SK-N-DZ (cell line): ENCODE measurements around the gene CNNM2.
"Not testable (repeated sequence)": the region's sequence is repeated elsewhere in the genome, so short reads cannot be mapped to it uniquely, and the experiment has no call there.

ENCODE experiments used
- DNase-seq: peaks from one replicate; pipeline ENCODE4 v3.0.0-alpha.2; 2015; ENCODE audit warnings: low spot score

Gene CNNM2

DNA sequence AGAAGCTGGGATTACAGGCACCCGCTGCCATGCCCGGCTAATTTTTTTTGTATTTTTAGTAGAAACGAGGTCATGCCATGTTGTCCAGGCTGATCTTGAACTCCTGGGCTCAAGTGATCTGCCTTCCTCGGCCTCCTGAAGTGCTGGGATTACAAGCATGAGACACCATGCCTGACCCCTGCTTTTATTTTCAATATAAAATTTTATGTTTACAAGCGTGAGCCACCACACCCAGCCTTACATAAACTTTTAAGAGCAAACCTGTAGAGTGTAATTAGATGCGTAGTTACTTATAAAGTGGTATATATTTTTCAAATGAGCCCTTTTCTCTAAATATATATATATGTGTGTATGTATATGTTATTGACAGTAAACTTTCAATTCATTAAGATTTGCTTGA, 8.7 kb downstream of the CNNM2 start:
- DNase-seq, result no peak

GRCh38 chr10:102927311-102928010, 9.4 kb downstream of the CNNM2 start:
- DNase-seq, result no peak

DNA sequence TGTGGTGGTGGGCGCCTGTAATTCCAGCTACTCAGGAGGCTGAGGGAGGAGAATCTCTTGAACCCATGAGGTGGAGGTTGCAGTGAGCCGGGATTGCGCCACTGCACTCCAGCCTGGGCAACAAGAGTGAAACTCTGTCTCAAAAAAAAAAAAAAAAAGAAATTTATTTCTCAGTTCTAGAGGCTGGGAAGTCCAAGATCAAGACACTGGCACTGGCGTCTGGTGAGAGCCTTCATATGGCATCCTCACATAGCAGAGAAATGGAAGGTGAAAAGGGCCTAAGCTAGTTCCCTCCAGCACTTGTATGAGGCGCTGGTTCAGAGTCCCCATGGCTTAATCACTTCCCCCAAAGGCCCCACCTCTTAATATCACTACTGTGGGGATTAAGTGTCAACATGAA, 10.3 kb downstream of the CNNM2 start:
- DNase-seq, result not testable (repeated sequence)

GRCh38 chr10:102930720-102931119, 12.6 kb downstream of the CNNM2 start:
- DNase-seq, result no peak

- DNase-seq, result no peak
These were observed 13.5 kb downstream of the CNNM2 start for GRCh38 chr10:102931643-102932042.

DNA sequence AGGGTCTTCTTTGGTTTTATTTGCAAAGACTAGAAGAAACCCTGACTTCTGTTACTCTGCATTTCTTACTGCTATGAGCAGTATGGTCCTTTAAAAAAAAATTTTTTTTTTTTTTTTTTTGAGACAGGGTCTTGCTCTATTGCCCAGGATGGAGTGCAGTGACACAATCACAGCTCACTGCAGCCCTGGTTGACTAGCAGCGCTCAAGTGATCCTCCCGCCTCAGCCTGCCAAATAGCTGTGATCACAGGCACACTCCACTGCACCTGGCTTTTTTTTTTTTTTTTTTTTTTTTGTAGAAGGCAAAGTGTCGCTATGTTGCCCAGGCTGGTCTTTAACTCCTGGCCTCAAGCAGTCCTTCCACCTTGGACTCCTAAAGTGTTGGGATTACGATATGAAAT, 17.4 kb downstream of the CNNM2 start:
- DNase-seq, result no peak

- DNase-seq, result no peak
These were observed 18.0 kb downstream of the CNNM2 start for GRCh38 chr10:102935939-102936605.

- no peak for DNase-seq
These were observed 23.3 kb downstream of the CNNM2 start for GRCh38 chr10:102941401-102941800.

DNA sequence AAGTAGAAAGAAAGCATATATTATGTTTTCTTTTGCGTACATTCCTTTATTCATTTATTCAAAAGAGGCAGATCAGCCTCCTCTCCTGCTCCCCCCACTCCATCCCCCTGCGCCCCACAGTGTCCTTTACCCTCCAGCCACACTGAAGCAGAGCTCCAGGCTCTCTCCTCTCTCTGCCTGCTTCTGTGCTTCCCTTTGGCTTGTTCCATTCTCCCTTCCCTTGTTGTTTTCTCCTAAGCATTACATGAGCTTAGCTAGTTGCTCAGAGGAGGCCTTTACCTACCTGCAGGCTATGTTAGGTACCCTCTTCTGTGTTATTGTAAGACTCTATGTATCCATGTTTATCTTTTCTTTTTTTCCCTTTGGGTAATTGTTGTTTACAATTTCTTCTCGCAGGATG, 27.4 kb downstream of the CNNM2 start:
- no peak for DNase-seq

- no peak for DNase-seq
These were observed 27.9 kb downstream of the CNNM2 start for GRCh38 chr10:102945962-102946361.

GRCh38 chr10:102946992-102947391, 28.9 kb downstream of the CNNM2 start:
- DNase-seq, result no peak

- no peak for DNase-seq
These were observed 30.1 kb downstream of the CNNM2 start for GRCh38 chr10:102948176-102948575.

GRCh38 chr10:102948786-102949185, 30.7 kb downstream of the CNNM2 start:
- no peak for DNase-seq

DNA sequence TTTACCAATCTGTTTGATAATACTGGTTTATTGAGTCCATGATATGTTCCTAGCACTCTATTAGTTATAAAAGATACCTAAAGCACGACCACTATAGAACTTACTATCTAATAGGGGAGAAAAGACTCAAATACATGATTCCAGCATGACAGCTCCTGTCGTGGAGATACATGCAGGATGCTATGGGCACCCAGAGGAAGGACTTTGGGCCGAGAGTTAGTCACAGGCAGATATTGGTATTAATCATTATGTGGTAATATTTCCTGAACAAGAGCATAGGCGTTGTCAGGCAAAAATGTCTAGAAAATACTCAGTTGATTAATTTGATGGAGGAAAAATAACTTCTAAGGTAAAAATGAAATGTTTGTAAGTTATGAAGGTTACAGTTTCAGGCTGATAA, 31.8 kb downstream of the CNNM2 start:
- DNase-seq, result no peak

DNA sequence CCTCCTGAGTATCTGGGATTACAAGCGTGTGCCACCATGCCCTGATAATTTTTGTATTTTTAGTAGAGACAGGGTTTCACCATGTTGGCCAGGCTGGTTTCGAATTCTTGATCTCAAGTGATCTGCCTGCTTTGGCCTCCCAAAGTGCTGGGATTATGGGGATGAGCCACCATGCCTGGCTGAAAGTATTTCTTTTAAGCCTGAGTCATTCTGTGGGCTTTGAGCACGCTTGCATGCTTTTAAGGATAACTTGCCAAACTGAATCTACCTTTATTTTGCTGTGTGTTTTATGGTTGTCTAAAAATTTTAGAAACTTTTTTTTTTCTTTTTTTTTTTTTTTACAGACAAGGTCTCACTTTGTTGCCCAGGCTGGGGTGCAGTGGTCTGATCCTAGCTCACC, 33.2 kb downstream of the CNNM2 start:
- DNase-seq, result no peak

DNA sequence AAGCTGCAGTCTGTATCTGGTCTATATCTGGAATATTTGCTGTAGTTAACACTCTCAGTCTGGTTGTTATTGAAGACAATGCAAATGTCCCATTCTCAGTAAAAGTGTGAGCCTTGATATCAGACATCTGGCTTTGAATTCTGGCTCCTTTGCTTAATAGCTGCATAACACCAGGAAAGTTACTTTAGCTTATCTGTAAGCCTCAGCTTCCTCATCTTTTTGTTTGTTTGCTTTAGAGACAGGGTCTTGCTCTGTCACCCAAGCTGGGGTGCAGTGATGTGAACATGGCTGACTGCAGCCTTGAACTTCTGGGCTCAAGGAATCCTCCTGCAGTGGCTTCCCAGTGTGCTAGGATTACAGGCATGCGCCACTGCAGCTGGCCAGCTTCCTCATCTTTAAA, 41.3 kb downstream of the CNNM2 start:
- no peak for DNase-seq

- DNase-seq, result no peak
These were observed 42.1 kb downstream of the CNNM2 start for GRCh38 chr10:102960157-102960556.

- no peak for DNase-seq
These were observed 44.2 kb downstream of the CNNM2 start for GRCh38 chr10:102962267-102962666.

GRCh38 chr10:102962951-102963755, 45.1 kb downstream of the CNNM2 start:
- peak; percentile 66 for DNase-seq

GRCh38 chr10:102963756-102964025, 45.6 kb downstream of the CNNM2 start:
- no peak for DNase-seq

- DNase-seq, result not testable (repeated sequence)
These were observed 46.0 kb downstream of the CNNM2 start for GRCh38 chr10:102964064-102964463.

GRCh38 chr10:102964713-102965112, 46.6 kb downstream of the CNNM2 start:
- no peak for DNase-seq

DNA sequence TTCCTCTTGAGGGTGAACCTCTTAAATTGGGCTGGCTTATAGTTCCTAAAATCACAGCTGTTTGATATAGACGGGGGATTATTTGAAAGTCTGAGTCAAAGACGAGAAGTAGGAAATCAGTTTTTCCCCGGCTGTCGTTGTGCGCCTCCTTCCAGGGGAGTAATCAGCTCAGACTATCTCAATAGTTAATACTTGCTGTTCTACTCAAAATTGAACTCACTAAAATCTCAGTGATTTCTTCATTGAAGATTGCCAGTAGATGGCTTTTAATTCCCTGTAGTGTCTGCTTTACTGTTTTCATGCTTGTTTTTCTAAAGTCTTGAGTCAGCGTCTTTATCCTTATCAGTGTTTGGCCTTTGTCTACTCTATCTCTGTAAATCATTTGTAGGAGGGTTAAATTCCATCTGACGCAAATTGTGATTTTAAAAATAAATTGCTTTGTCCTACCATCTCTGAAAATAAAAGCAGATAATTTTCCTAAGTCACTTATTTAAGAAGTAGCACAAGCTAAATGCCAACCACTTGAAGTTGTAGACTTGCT, 47.3 kb downstream of the CNNM2 start:
- DNase-seq, result no peak
